Measurements from ENCODE around the gene NACA2.

GRCh38 chr17:61554209-61554608 lies 36.8 kb downstream of the NACA2 start:
- no peak for TF ChIP-seq CTCF (conservative IDR thresholded peaks at IDR 0.05; ENCODE audit: low read length)
- no peak for TF ChIP-seq EZH2phosphoT487 (IDR thresholded peaks at IDR 0.05; ENCODE audit: borderline replicate concordance)

Measured in Loucy (cell line).